ENCODE measurements around the gene SNX20. TPM values are rescaled to one million over a fixed set of nuclear protein-coding genes. Genes with fewer than 3 reads are reported as not detected.

SNX20 gene
- total and polyA plus RNA-seq, 9 donors = 0.38 to 2.7 (median 0.82) TPM

DNA sequence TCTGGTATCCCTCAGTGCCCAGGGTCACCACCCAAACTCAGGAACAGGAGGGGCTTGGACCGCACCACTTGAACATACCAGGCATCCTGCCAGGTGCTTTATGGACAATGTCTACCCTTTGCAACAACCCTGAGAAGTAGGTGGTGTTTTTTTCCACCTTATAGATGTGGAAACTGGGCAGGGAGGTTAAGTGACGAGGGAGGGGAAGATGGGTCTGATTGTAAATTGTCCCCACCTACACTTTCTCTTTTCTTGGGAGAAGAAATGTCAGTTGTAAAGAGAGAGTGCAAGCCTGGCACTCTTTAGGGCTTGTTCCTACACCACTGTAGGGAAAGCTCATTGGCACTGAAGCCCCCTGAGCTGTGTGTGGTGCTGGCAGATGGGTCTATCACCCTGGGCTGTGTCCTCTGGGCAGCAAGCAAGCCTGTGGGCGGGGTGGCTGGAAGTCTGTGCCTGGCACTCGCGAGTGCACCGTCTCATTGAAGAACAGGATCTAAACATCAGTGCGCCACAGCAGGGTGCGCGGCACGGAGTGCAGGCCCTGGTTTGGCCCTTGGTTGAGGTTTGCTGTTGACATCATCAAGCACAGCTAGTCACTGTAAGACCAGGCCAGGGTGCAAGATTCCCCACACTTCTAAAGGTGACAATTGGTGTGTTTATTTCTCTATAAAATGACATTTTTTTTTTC lies 27.4 kb upstream of the SNX20 start:
- peaks cover 0 to 7% of the 10 kb centered on the region in 2 donors for H3K9me3 ChIP-seq
- TF ChIP-seq POLR2A (IDR thresholded peaks at IDR 0.05) (no peak), EP300 (IDR thresholded peaks at IDR 0.05) (no peak)
- TF ChIP-seq, protein P1, sequence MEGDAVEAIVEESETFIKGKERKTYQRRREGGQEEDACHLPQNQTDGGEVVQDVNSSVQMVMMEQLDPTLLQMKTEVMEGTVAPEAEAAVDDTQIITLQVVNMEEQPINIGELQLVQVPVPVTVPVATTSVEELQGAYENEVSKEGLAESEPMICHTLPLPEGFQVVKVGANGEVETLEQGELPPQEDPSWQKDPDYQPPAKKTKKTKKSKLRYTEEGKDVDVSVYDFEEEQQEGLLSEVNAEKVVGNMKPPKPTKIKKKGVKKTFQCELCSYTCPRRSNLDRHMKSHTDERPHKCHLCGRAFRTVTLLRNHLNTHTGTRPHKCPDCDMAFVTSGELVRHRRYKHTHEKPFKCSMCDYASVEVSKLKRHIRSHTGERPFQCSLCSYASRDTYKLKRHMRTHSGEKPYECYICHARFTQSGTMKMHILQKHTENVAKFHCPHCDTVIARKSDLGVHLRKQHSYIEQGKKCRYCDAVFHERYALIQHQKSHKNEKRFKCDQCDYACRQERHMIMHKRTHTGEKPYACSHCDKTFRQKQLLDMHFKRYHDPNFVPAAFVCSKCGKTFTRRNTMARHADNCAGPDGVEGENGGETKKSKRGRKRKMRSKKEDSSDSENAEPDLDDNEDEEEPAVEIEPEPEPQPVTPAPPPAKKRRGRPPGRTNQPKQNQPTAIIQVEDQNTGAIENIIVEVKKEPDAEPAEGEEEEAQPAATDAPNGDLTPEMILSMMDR (IDR thresholded peaks at IDR 0.05) = no peak
- WGBS, 3 donors = 91 to 95% (median 92%) methylated on average over 10 of the region's 10 CpGs
- no peak for DNase-seq
- no peak overlapping the region for H3K27ac ChIP-seq
- H3K4me3 ChIP-seq = no peak overlapping the region
- no peaks in the 10 kb centered on the region for H3K36me3 ChIP-seq
- intact Hi-C loops (cut with DNase I) = no loop called here
- no peaks in the 10 kb centered on the region for H3K27me3 ChIP-seq
- H3K4me1 ChIP-seq (ENCODE audit: insufficient read depth) = no peaks in the 10 kb centered on the region

DNA sequence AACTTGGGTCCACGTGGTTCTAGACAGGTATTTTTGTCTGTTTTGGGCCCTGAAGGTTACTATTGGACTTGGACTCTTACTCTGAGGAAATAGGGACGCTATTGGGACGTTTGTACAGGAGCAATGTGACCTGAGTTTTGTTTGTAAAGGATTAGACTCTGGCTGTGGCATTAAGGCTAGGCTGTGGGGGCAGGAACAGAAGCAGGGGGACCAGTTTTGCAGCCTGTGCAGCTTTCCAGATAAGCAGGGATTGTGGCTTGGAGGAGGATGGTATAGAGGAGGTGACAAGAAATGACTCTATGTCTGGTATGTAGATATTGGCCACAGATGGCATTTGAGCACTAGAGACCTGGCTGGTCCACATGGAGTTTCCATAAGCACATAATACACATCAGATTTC lies 25.1 kb upstream of the SNX20 start:
- no peak overlapping the region for H3K27ac ChIP-seq
- no peaks in the 10 kb centered on the region for H3K27me3 ChIP-seq
- H3K36me3 ChIP-seq = no peaks in the 10 kb centered on the region
- no peaks in the 10 kb centered on the region for H3K4me1 ChIP-seq (ENCODE audit: insufficient read depth)
- intact Hi-C loops (cut with DNase I) = no loop called here
- no peak for DNase-seq
- no peak for TF ChIP-seq EP300 (IDR thresholded peaks at IDR 0.05)
- no peak for TF ChIP-seq POLR2A (IDR thresholded peaks at IDR 0.05)
- TF ChIP-seq, protein P1 (IDR thresholded peaks at IDR 0.05) = no peak
- H3K4me3 ChIP-seq = no peak overlapping the region
- WGBS, 3 donors = 60 to 63% (median 63%) methylated on average over 3 of the region's 3 CpGs
- H3K9me3 ChIP-seq = peaks cover 0 to 7% of the 10 kb centered on the region in 2 donors

DNA sequence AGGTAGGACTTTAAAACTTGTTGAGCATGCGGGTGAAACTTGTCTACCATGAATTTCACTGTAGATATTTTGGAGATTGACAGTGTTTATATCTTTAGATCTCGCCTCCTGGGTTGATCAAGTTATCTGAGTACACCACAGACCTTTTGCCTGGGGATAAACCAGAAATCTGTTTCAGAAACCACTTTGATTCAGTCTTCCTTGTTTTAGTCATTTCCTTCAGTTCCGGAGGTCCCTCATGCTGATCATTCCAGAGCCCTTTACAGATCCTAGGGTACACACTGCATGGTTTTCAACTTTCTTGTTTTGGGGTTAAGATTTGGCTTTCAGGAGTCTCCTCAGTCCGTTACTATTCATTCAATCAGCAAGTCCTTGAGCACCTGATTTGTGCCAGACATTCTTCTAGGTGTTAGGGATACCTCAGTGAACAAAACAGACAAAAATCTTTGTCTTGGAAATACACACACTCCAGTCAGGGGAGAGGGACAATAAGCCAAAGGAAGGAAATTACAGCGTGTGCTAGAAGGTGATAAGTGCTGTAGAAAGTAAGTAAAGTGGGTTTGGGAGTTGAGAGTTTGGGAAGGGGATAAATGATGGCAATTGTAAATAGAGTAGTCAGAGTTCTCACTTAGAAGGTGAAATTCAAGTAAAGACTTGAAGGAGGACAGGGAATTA lies 24.5 kb upstream of the SNX20 start:
- TF ChIP-seq, protein P1 (IDR thresholded peaks at IDR 0.05) = no peak
- TF ChIP-seq POLR2A (IDR thresholded peaks at IDR 0.05) (no peak), EP300 (IDR thresholded peaks at IDR 0.05) (no peak)
- DNase-seq = no peak
- intact Hi-C loops (cut with DNase I) = no loop called here
- H3K27ac ChIP-seq = no peak overlapping the region
- H3K36me3 ChIP-seq = no peaks in the 10 kb centered on the region
- H3K4me3 ChIP-seq = no peak overlapping the region
- no peaks in the 10 kb centered on the region for H3K4me1 ChIP-seq (ENCODE audit: insufficient read depth)
- peaks cover 0 to 7% of the 10 kb centered on the region in 2 donors for H3K9me3 ChIP-seq
- WGBS, 3 donors = 82 to 86% (median 85%) methylated on average over 5 of the region's 5 CpGs
- no peaks in the 10 kb centered on the region for H3K27me3 ChIP-seq

DNA sequence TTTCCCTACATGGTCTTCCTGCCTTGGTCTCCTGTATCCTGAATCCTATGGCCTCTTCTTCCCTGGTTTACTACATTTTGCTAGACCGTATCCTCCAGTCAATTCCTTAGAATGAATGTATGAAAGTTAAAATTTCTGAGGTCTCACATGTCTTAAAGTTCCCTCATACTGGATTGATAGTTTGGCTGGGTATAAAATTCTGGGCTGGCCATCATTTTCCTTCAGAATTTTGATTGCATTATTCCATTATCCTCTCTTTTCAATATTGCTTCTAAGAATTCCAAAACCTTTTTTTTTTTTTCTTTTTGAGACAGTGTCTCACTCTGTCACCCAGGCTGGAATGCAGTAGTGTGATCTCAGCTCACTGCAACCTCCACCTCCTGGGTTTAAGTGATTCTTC lies 23.1 kb upstream of the SNX20 start:
- no peaks in the 10 kb centered on the region for H3K36me3 ChIP-seq
- no peak overlapping the region for H3K27ac ChIP-seq
- DNase-seq = no peak
- TF ChIP-seq, protein P1 (IDR thresholded peaks at IDR 0.05) = no peak
- no peak for TF ChIP-seq EP300 (IDR thresholded peaks at IDR 0.05)
- no peak for TF ChIP-seq POLR2A (IDR thresholded peaks at IDR 0.05)
- no peaks in the 10 kb centered on the region for H3K27me3 ChIP-seq
- H3K4me1 ChIP-seq (ENCODE audit: insufficient read depth) = no peaks in the 10 kb centered on the region
- intact Hi-C loops (cut with DNase I) = no loop called here
- 80 to 94% (median 85%) methylated on average over 1 of the region's 1 CpG for WGBS, 3 donors
- peaks cover 0 to 7% of the 10 kb centered on the region in 2 donors for H3K9me3 ChIP-seq
- H3K4me3 ChIP-seq = no peak overlapping the region

Data from ovary (tissue), 9 donors.